ENCODE results near the gene RAPGEF2. TPM values are rescaled to one million over a fixed set of nuclear protein-coding genes. Genes with fewer than 3 reads are reported as not detected.

The RAPGEF2 gene
- total and polyA plus RNA-seq, 2 donors (not counting 3 experiments of a cell fraction or from before 2014, with no cell fraction given), result 28.7 to 55.2 TPM

DNA sequence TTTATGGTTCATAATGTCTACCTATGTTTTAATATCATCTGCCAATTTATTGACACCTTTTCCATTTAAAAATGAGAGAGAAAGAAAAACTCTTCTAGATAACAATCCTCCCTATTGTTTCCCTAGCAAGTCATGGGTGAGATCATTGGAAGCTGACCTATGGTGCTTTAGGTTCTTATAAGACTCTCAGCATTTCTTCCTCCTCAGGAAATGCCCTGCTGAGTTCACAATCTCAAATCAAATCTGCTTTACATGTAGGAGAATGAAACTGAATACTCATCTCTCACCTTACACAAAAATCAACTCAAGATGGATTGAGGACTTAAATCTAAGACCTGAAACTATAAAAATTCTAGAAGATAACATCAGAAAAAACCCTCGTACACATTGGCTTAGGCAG, 267.4 kb downstream of the RAPGEF2 start:
- intact Hi-C loops (cut with micrococcal nuclease), result no loop called here
- no peak for FAIRE-seq

DNA sequence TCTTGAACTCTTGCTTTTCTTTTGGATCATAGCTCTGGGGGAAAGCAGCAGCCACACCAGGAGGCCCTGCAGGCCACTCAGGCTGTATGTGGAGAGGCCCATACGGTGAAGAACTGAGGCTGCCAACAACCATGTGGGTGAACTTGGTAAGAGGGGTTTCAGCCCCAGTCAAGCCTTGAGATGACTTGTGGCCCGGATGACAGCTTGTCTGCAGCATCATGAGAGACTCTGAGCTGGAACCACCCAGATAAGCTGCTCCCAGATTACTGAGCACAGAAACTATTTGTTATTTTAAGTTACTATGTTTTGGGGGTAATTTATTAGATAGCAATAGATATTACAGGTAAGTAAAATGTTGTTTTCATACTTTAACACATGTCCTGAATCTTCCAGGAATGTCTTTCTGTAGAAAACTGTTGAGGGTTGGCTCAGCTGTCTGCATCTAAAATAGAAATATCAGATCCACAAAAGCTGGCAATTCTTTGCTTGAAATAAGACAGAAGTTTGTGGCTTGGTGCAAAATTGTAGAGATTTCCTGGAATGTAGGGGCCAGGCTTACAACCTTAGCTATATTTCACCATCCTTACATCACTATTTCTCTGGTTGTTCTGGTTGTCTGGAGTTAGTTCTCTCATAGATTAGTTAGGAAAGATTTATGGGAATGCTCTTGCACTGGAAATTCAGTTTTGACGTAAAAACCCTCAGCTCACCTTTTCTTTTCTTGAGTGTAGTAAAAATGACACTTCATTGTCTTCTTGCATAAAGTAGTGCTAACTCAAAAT, 272.1 kb downstream of the RAPGEF2 start:
- no peak overlapping the region for H3K9ac ChIP-seq (replicated peaks; ENCODE audit: extremely low read depth, insufficient read depth, low read length)
- ChIA-PET CTCF (no interaction called here), POLR2A (no interaction called here)
- FAIRE-seq (no peak), DNase-seq (ENCODE audit: low read depth, low spot score) (no peak)
- H2AFZ ChIP-seq (ENCODE audit: low read depth, low read length), result no peak overlapping the region
- no peaks in the 10 kb centered on the region for H3K79me2 ChIP-seq (ENCODE audit: control insufficient read depth, insufficient read depth, low read length)
- dilution Hi-C loops (cut with MboI; ENCODE audit: extremely low pct_ligation_motif_present, low sequenced_read_pairs), result no loop called here
- H3K36me3 ChIP-seq (ENCODE audit: control insufficient read depth in 2 of 2, extremely low read depth in 1 of 2, insufficient read depth in 2 of 2, low read length in 2 of 2), result no peaks in the 10 kb centered on the region
- H3K9me1 ChIP-seq (replicated peaks; ENCODE audit: control insufficient read depth, extremely low read depth, insufficient read depth, low read length), result no peaks in the 10 kb centered on the region
- no peaks in the 10 kb centered on the region for H3K9me3 ChIP-seq (replicated peaks; ENCODE audit: control insufficient read depth, insufficient read depth, low read length)
- no TSS peak for BruUV-seq (replicated peaks)
- no peak overlapping the region for H3K27ac ChIP-seq (ENCODE audit: insufficient read depth, low read depth, low read length)
- no peaks in the 10 kb centered on the region for H3K4me1 ChIP-seq (ENCODE audit: control insufficient read depth, extremely low read depth, insufficient read depth, low read length)
- H4K20me1 ChIP-seq (replicated peaks; ENCODE audit: control insufficient read depth, extremely low read depth, insufficient read depth, low read length), result no peaks in the 10 kb centered on the region
- TF ChIP-seq GATA2 (IDR thresholded peaks at IDR 0.05; ENCODE audit: insufficient read depth, insufficient read length, low read depth, low read length) (no peak), FOS (IDR thresholded peaks at IDR 0.05; ENCODE audit: borderline replicate concordance, insufficient read depth, low read length) (no peak), EZH2 (IDR thresholded peaks at IDR 0.05; ENCODE audit: borderline replicate concordance, low read depth, low read length, severe bottlenecking) (no peak), MYC (IDR thresholded peaks at IDR 0.05; ENCODE audit: low read depth, low read length) (no peak), POLR2A (IDR thresholded peaks at IDR 0.05; ENCODE audit: low read depth, low read length) (no peak), JUN (IDR thresholded peaks at IDR 0.05; ENCODE audit: borderline replicate concordance, insufficient read depth, insufficient read length, low read depth) (no peak), POLR2AphosphoS5 (IDR thresholded peaks at IDR 0.05; ENCODE audit: insufficient read depth, low read depth, low read length) (no peak)
- TF ChIP-seq, protein P1, sequence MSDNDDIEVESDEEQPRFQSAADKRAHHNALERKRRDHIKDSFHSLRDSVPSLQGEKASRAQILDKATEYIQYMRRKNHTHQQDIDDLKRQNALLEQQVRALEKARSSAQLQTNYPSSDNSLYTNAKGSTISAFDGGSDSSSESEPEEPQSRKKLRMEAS (IDR thresholded peaks at IDR 0.05; ENCODE audit: insufficient read depth, insufficient read length), result no peak
- TF ChIP-seq, protein P2, sequence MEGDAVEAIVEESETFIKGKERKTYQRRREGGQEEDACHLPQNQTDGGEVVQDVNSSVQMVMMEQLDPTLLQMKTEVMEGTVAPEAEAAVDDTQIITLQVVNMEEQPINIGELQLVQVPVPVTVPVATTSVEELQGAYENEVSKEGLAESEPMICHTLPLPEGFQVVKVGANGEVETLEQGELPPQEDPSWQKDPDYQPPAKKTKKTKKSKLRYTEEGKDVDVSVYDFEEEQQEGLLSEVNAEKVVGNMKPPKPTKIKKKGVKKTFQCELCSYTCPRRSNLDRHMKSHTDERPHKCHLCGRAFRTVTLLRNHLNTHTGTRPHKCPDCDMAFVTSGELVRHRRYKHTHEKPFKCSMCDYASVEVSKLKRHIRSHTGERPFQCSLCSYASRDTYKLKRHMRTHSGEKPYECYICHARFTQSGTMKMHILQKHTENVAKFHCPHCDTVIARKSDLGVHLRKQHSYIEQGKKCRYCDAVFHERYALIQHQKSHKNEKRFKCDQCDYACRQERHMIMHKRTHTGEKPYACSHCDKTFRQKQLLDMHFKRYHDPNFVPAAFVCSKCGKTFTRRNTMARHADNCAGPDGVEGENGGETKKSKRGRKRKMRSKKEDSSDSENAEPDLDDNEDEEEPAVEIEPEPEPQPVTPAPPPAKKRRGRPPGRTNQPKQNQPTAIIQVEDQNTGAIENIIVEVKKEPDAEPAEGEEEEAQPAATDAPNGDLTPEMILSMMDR (IDR thresholded peaks at IDR 0.05; ENCODE audit: extremely low read depth in 1 of 2, insufficient read depth in 1 of 2, low read depth in 1 of 2, low read length in 2 of 2), result no peak
- no peak overlapping the region for H3K4me2 ChIP-seq (ENCODE audit: insufficient read depth, low read length)
- intact Hi-C loops (cut with micrococcal nuclease), result no loop called here
- no peak overlapping the region for H3K4me3 ChIP-seq (replicated peaks in 1 of 3; ENCODE audit: insufficient read depth in 1 of 3, low read depth in 1 of 3, low read length in 3 of 3)
- no peaks in the 10 kb centered on the region for H3K27me3 ChIP-seq (ENCODE audit: control insufficient read depth in 2 of 2, insufficient read depth in 2 of 2, low read length in 2 of 2)

More for the DNA sequence above, 267.4 kb downstream of the RAPGEF2 start:
- BruUV-seq (replicated peaks), result no TSS peak
- no peak overlapping the region for H3K4me3 ChIP-seq (replicated peaks in 1 of 3; ENCODE audit: insufficient read depth in 1 of 3, low read depth in 1 of 3, low read length in 3 of 3)
- ChIA-PET POLR2A (no interaction called here), CTCF (no interaction called here)
- H3K27me3 ChIP-seq (ENCODE audit: control insufficient read depth in 2 of 2, insufficient read depth in 2 of 2, low read length in 2 of 2), result no peaks in the 10 kb centered on the region
- peaks cover 2% of the 10 kb centered on the region for H3K4me1 ChIP-seq (ENCODE audit: control insufficient read depth, extremely low read depth, insufficient read depth, low read length)
- no peak overlapping the region for H3K4me2 ChIP-seq (ENCODE audit: insufficient read depth, low read length)
- H3K36me3 ChIP-seq (ENCODE audit: control insufficient read depth in 2 of 2, extremely low read depth in 1 of 2, insufficient read depth in 2 of 2, low read length in 2 of 2), result no peaks in the 10 kb centered on the region
- DNase-seq (ENCODE audit: low read depth, low spot score), result no peak
- H3K27ac ChIP-seq (ENCODE audit: insufficient read depth, low read depth, low read length), result no peak overlapping the region
- TF ChIP-seq FOS (IDR thresholded peaks at IDR 0.05; ENCODE audit: borderline replicate concordance, insufficient read depth, low read length), result no peak
- TF ChIP-seq GATA2 (IDR thresholded peaks at IDR 0.05; ENCODE audit: insufficient read depth, insufficient read length, low read depth, low read length), result peak; percentile 24
- H2AFZ ChIP-seq (ENCODE audit: low read depth, low read length), result no peak overlapping the region
- H3K9me1 ChIP-seq (replicated peaks; ENCODE audit: control insufficient read depth, extremely low read depth, insufficient read depth, low read length), result no peaks in the 10 kb centered on the region
- no peak overlapping the region for H3K9ac ChIP-seq (replicated peaks; ENCODE audit: extremely low read depth, insufficient read depth, low read length)
- dilution Hi-C loops (cut with MboI; ENCODE audit: extremely low pct_ligation_motif_present, low sequenced_read_pairs), result no loop called here
- H3K79me2 ChIP-seq (ENCODE audit: control insufficient read depth, insufficient read depth, low read length), result no peaks in the 10 kb centered on the region
- H3K9me3 ChIP-seq (replicated peaks; ENCODE audit: control insufficient read depth, insufficient read depth, low read length), result no peaks in the 10 kb centered on the region
- H4K20me1 ChIP-seq (replicated peaks; ENCODE audit: control insufficient read depth, extremely low read depth, insufficient read depth, low read length), result no peaks in the 10 kb centered on the region
